ENCODE measurements around the gene KCNK2. TPM values are rescaled to one million over a fixed set of nuclear protein-coding genes. Genes with fewer than 3 reads are reported as not detected.

The KCNK2 gene
- polyA plus RNA-seq, 1 donor (not counting 4 experiments of a cell fraction or from before 2014, with no cell fraction given): 0.10 TPM

DNA sequence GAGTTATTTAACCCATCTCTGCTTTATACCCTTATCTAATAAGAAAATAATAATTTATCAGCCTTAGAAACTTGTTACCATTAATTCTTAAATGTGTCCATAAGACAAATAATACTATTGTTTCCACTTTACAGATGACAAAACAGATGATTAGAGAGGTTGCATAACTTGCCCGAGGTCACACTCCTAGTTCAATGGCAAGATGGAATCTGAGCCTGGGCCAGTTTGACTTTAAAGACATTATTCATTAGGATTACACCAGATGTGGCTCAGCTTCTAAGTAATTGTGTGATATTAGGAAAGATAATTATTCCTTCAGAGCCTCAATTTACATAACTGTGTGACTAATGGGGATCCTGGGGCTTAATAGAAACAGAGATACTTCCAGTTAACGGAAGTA, 42.3 kb upstream of the KCNK2 start:
- Histone ChIP-seq H3K79me2 (ENCODE audit: control insufficient read depth, insufficient read depth, low read length) (no peaks in the 10 kb centered on the region), H3K27ac (ENCODE audit: control insufficient read depth, insufficient read depth, low read length) (no peak overlapping the region), H4K20me1 (ENCODE audit: control insufficient read depth, extremely low read depth, insufficient read depth, low read length) (no peaks in the 10 kb centered on the region), H3K4me1 (ENCODE audit: control insufficient read depth, extremely low read depth, insufficient read depth, low read length) (no peaks in the 10 kb centered on the region), H3K9me3 (ENCODE audit: control insufficient read depth, low read depth, low read length) (no peaks in the 10 kb centered on the region), H2AFZ (ENCODE audit: control insufficient read depth, low read length) (no peak overlapping the region), H3K4me3 (ENCODE audit: control insufficient read depth in 2 of 3, extremely low read depth in 1 of 3, insufficient read depth in 2 of 3, low read depth in 1 of 3, low read length in 3 of 3) (no peak overlapping the region), H3K9me1 (ENCODE audit: control insufficient read depth, extremely low read depth, insufficient read depth, low read length) (no peaks in the 10 kb centered on the region), H3K4me2 (ENCODE audit: control insufficient read depth, extremely low read depth, insufficient read depth, low read depth, low read length) (no peak overlapping the region), H3K9ac (ENCODE audit: control insufficient read depth, extremely low read depth, insufficient read depth, low read length) (no peak overlapping the region), H3K36me3 (ENCODE audit: control insufficient read depth in 2 of 2, extremely low read depth in 1 of 2, insufficient read depth in 2 of 2, low read length in 2 of 2) (no peaks in the 10 kb centered on the region), H3K27me3 (ENCODE audit: control insufficient read depth, extremely low read depth, insufficient read depth, low read length) (no peaks in the 10 kb centered on the region)
- FAIRE-seq (peak; percentile 43), DNase-seq (ENCODE audit: low read depth, low spot score) (no peak)
- TF ChIP-seq EZH2 (IDR thresholded peaks at IDR 0.05; ENCODE audit: low read length): no peak
- TF ChIP-seq, protein P1, sequence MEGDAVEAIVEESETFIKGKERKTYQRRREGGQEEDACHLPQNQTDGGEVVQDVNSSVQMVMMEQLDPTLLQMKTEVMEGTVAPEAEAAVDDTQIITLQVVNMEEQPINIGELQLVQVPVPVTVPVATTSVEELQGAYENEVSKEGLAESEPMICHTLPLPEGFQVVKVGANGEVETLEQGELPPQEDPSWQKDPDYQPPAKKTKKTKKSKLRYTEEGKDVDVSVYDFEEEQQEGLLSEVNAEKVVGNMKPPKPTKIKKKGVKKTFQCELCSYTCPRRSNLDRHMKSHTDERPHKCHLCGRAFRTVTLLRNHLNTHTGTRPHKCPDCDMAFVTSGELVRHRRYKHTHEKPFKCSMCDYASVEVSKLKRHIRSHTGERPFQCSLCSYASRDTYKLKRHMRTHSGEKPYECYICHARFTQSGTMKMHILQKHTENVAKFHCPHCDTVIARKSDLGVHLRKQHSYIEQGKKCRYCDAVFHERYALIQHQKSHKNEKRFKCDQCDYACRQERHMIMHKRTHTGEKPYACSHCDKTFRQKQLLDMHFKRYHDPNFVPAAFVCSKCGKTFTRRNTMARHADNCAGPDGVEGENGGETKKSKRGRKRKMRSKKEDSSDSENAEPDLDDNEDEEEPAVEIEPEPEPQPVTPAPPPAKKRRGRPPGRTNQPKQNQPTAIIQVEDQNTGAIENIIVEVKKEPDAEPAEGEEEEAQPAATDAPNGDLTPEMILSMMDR (optimal IDR thresholded peaks at IDR 0.05 in 1 of 3, IDR thresholded peaks at IDR 0.05 in 1 of 3, conservative IDR thresholded peaks at IDR 0.05 in 1 of 3; ENCODE audit: extremely low read depth in 1 of 3, insufficient read depth in 2 of 3, low read length in 3 of 3): no peak
- dilution Hi-C loops (cut with MboI; ENCODE audit: extremely low pct_ligation_motif_present, low sequenced_read_pairs): no loop called here

- Histone ChIP-seq H3K27ac (ENCODE audit: control insufficient read depth, insufficient read depth, low read length) (no peak overlapping the region), H3K4me2 (ENCODE audit: control insufficient read depth, extremely low read depth, insufficient read depth, low read depth, low read length) (no peak overlapping the region), H4K20me1 (ENCODE audit: control insufficient read depth, extremely low read depth, insufficient read depth, low read length) (no peaks in the 10 kb centered on the region), H3K9me1 (ENCODE audit: control insufficient read depth, extremely low read depth, insufficient read depth, low read length) (no peaks in the 10 kb centered on the region), H3K4me3 (ENCODE audit: control insufficient read depth in 2 of 3, extremely low read depth in 1 of 3, insufficient read depth in 2 of 3, low read depth in 1 of 3, low read length in 3 of 3) (no peak overlapping the region), H3K9me3 (ENCODE audit: control insufficient read depth, low read depth, low read length) (no peaks in the 10 kb centered on the region), H3K79me2 (ENCODE audit: control insufficient read depth, insufficient read depth, low read length) (no peaks in the 10 kb centered on the region), H3K27me3 (ENCODE audit: control insufficient read depth, extremely low read depth, insufficient read depth, low read length) (no peaks in the 10 kb centered on the region), H2AFZ (ENCODE audit: control insufficient read depth, low read length) (no peak overlapping the region), H3K9ac (ENCODE audit: control insufficient read depth, extremely low read depth, insufficient read depth, low read length) (no peak overlapping the region), H3K4me1 (ENCODE audit: control insufficient read depth, extremely low read depth, insufficient read depth, low read length) (no peaks in the 10 kb centered on the region), H3K36me3 (ENCODE audit: control insufficient read depth in 2 of 2, extremely low read depth in 1 of 2, insufficient read depth in 2 of 2, low read length in 2 of 2) (no peaks in the 10 kb centered on the region)
- dilution Hi-C loops (cut with MboI; ENCODE audit: extremely low pct_ligation_motif_present, low sequenced_read_pairs): no loop called here
- TF ChIP-seq EZH2 (IDR thresholded peaks at IDR 0.05; ENCODE audit: low read length): no peak
- TF ChIP-seq, protein P1 (optimal IDR thresholded peaks at IDR 0.05 in 1 of 3, IDR thresholded peaks at IDR 0.05 in 1 of 3, conservative IDR thresholded peaks at IDR 0.05 in 1 of 3; ENCODE audit: extremely low read depth in 1 of 3, insufficient read depth in 2 of 3, low read length in 3 of 3): no peak
- DNase-seq (ENCODE audit: low read depth, low spot score): no peak
- FAIRE-seq: peak; percentile 41
Observed at GRCh38 chr1:215043401-215043800, 39.1 kb upstream of the KCNK2 start.

Data from keratinocyte (primary cell).